Measurements from ENCODE around the gene NKTR.

The NKTR gene

DNA sequence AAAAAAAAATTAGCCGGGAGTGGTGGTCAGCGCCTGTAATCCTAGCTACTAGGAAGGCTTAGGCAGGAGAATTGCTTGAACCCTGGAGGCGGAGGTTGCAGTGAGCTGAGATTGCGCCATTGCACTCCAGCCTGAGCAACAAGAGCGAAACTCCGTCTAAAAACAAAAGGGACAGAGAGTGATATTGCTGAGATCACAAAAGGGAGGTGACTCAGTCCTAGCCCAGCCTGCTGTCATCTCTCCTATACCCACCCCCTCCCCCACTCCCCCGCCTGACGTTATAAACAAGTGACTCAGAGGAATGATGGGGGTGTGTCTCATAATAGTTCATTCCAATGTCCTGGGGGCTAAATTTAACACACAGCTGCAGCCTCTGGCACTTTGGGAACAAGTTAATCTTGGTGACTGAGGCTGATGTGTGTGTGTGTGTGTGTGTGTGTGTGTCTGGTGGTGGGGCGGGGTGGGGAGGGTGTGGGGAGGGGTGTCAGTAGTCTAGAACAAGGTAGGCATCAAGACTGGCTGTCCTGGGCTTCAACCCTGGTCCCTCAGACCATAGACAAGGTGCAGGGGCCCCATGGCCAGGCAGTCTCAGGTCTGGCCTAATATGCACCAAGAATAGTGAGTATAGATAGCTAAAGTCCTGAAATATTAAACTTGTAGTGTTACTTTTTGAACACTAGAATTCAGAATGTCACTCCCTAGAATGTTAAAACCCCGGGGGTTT is 83.6 kb downstream of the NKTR start:
- POLR2A ChIA-PET, result interaction anchor here (0.6 to 0.7 kb wide), 4 partner anchors 24 to 137 kb away, joined by 3 to 6 read pairs (median 5); no protein-coding TSS in a partner anchor
- no peaks in the 10 kb centered on the region for H3K36me3 ChIP-seq (ENCODE audit: control insufficient read depth in 2 of 2, insufficient read depth in 1 of 2, low read length in 2 of 2)
- no peaks in the 10 kb centered on the region for H3K4me1 ChIP-seq (ENCODE audit: control insufficient read depth, insufficient read depth, low read length)
- H3K9me3 ChIP-seq (ENCODE audit: control insufficient read depth, insufficient read depth, low read depth, low read length), result no peaks in the 10 kb centered on the region
- CTCF ChIA-PET, result interaction anchor here (1.1 kb wide), 1 partner anchor 62 kb away, joined by 3 read pairs; no protein-coding TSS in a partner anchor
- H3K27ac ChIP-seq (ENCODE audit: extremely low read depth, low read depth, low read length), result no peak overlapping the region
- no peak overlapping the region for H3K4me3 ChIP-seq (ENCODE audit: low read depth, low read length)
- TF ChIP-seq RBAK (tag by site-specific recombination; IDR thresholded peaks at IDR 0.05), result no peak
- no peak for TF ChIP-seq ZNF112 (tag by site-specific recombination; IDR thresholded peaks at IDR 0.05)
- no peak for TF ChIP-seq OSR2 (tag by site-specific recombination; IDR thresholded peaks at IDR 0.05)
- TF ChIP-seq ZNF175 (tag by site-specific recombination; IDR thresholded peaks at IDR 0.05), result no peak
- no peak for TF ChIP-seq ZNF221 (tag by site-specific recombination; IDR thresholded peaks at IDR 0.05; ENCODE audit: borderline replicate concordance)
- TF ChIP-seq OVOL3 (tag by site-specific recombination; IDR thresholded peaks at IDR 0.05), result no peak
- no peak for TF ChIP-seq ZNF335 (tag by site-specific recombination; conservative IDR thresholded peaks at IDR 0.05)
- peak; percentile 78 for TF ChIP-seq KLF9 (tag by site-specific recombination; IDR thresholded peaks at IDR 0.05; ENCODE audit: low read depth)
- TF ChIP-seq ZFP3 (tag by site-specific recombination; IDR thresholded peaks at IDR 0.05; ENCODE audit: low read depth), result no peak
- TF ChIP-seq ZNF19 (tag by site-specific recombination; IDR thresholded peaks at IDR 0.05; ENCODE audit: low read depth), result no peak
- TF ChIP-seq ZNF302 (tag by site-specific recombination; IDR thresholded peaks at IDR 0.05; ENCODE audit: low read depth), result no peak
- no peak for TF ChIP-seq ZSCAN4 (tag by site-specific recombination; IDR thresholded peaks at IDR 0.05)
- no peak for TF ChIP-seq ZNF121 (tag by site-specific recombination; IDR thresholded peaks at IDR 0.05)
- TF ChIP-seq ZNF202 (tag by site-specific recombination; IDR thresholded peaks at IDR 0.05; ENCODE audit: borderline replicate concordance), result no peak
- TF ChIP-seq ZNF280D (tag by site-specific recombination; IDR thresholded peaks at IDR 0.05), result no peak
- no peak for TF ChIP-seq ZNF792 (tag by site-specific recombination; IDR thresholded peaks at IDR 0.05)
- TF ChIP-seq, protein P1, sequence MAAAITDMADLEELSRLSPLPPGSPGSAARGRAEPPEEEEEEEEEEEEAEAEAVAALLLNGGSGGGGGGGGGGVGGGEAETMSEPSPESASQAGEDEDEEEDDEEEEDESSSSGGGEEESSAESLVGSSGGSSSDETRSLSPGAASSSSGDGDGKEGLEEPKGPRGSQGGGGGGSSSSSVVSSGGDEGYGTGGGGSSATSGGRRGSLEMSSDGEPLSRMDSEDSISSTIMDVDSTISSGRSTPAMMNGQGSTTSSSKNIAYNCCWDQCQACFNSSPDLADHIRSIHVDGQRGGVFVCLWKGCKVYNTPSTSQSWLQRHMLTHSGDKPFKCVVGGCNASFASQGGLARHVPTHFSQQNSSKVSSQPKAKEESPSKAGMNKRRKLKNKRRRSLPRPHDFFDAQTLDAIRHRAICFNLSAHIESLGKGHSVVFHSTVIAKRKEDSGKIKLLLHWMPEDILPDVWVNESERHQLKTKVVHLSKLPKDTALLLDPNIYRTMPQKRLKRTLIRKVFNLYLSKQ (tag by site-specific recombination; IDR thresholded peaks at IDR 0.05; ENCODE audit: borderline replicate concordance), result no peak
- peak; percentile 93 for TF ChIP-seq KLF10 (tag by site-specific recombination; IDR thresholded peaks at IDR 0.05)
- no peak for TF ChIP-seq ZNF366 (tag by site-specific recombination; conservative IDR thresholded peaks at IDR 0.05)
- no peak for TF ChIP-seq ZNF701 (tag by site-specific recombination; IDR thresholded peaks at IDR 0.05)
- TF ChIP-seq ZNF449 (tag by site-specific recombination; IDR thresholded peaks at IDR 0.05), result no peak
- no peak for TF ChIP-seq HIC1 (tag by site-specific recombination; IDR thresholded peaks at IDR 0.05)
- TF ChIP-seq WT1 (tag by site-specific recombination; IDR thresholded peaks at IDR 0.05), result no peak
- TF ChIP-seq ZNF140 (tag by site-specific recombination; IDR thresholded peaks at IDR 0.05), result no peak
- TF ChIP-seq, protein P2, sequence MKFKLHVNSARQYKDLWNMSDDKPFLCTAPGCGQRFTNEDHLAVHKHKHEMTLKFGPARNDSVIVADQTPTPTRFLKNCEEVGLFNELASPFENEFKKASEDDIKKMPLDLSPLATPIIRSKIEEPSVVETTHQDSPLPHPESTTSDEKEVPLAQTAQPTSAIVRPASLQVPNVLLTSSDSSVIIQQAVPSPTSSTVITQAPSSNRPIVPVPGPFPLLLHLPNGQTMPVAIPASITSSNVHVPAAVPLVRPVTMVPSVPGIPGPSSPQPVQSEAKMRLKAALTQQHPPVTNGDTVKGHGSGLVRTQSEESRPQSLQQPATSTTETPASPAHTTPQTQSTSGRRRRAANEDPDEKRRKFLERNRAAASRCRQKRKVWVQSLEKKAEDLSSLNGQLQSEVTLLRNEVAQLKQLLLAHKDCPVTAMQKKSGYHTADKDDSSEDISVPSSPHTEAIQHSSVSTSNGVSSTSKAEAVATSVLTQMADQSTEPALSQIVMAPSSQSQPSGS (tag by site-specific recombination; IDR thresholded peaks at IDR 0.05; ENCODE audit: low read depth), result no peak
- TF ChIP-seq, protein P3, sequence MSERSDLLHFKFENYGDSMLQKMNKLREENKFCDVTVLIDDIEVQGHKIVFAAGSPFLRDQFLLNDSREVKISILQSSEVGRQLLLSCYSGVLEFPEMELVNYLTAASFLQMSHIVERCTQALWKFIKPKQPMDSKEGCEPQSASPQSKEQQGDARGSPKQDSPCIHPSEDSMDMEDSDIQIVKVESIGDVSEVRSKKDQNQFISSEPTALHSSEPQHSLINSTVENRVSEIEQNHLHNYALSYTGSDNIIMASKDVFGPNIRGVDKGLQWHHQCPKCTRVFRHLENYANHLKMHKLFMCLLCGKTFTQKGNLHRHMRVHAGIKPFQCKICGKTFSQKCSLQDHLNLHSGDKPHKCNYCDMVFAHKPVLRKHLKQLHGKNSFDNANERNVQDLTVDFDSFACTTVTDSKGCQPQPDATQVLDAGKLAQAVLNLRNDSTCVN (tag by site-specific recombination; optimal IDR thresholded peaks at IDR 0.05), result no peak
